Gastrocnemius medialis (tissue), 4 donors: ENCODE data around the gene TTYH3.

Experiments
- CTCF ChIP-seq, 5 experiments: fragments of 450-650 bp in 3 of 5; fragments of 200-600 bp in 2 of 5; sonication (generic) in 2 of 5; IDR thresholded peaks in 4 of 5; conservative IDR thresholded peaks in 1 of 5; 1 replicate in 4 of 5; 2 replicates in 1 of 5; pipeline ENCODE4 v1.5.1; 2016 to 2019; ENCODE audit warnings: antibody characterized with exemption in 5 of 5, mild to moderate bottlenecking in 3 of 5, moderate library complexity in 3 of 5
- POLR2A ChIP-seq, 2 donors: fragments of 450-650 bp; IDR thresholded peaks; one replicate each; pipeline ENCODE4 v1.6.1; 2017; ENCODE audit warnings: antibody characterized with exemption in 2 of 2, mild to moderate bottlenecking in 2 of 2, moderate library complexity in 2 of 2

GRCh38 chr7:2713370-2713769 lies 81.6 kb downstream of the TTYH3 start:
- TF ChIP-seq CTCF (IDR thresholded peaks at IDR 0.05 in 4 of 5, conservative IDR thresholded peaks at IDR 0.05 in 1 of 5) (no peak), POLR2A (IDR thresholded peaks at IDR 0.05) (no peak)
